K562 treated with DMSO at 1 percent for 4 hours (cell line): ENCODE measurements around the gene PLEKHA6. TPM values are rescaled to one million over a fixed set of nuclear protein-coding genes. Genes with fewer than 3 reads are reported as not detected.

ENCODE experiments used
- total RNA-seq: library from RNA; unstranded; fragments of 300-600 nt; gene quantifications from 2 replicates; pipeline ENCODE4 v1.2.3, GENCODE V29; 2022; ENCODE audit not compliant: insufficient read depth

PLEKHA6 gene, protein sequence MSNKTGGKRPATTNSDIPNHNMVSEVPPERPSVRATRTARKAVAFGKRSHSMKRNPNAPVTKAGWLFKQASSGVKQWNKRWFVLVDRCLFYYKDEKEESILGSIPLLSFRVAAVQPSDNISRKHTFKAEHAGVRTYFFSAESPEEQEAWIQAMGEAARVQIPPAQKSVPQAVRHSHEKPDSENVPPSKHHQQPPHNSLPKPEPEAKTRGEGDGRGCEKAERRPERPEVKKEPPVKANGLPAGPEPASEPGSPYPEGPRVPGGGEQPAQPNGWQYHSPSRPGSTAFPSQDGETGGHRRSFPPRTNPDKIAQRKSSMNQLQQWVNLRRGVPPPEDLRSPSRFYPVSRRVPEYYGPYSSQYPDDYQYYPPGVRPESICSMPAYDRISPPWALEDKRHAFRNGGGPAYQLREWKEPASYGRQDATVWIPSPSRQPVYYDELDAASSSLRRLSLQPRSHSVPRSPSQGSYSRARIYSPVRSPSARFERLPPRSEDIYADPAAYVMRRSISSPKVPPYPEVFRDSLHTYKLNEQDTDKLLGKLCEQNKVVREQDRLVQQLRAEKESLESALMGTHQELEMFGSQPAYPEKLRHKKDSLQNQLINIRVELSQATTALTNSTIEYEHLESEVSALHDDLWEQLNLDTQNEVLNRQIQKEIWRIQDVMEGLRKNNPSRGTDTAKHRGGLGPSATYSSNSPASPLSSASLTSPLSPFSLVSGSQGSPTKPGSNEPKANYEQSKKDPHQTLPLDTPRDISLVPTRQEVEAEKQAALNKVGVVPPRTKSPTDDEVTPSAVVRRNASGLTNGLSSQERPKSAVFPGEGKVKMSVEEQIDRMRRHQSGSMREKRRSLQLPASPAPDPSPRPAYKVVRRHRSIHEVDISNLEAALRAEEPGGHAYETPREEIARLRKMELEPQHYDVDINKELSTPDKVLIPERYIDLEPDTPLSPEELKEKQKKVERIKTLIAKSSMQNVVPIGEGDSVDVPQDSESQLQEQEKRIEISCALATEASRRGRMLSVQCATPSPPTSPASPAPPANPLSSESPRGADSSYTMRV
- total RNA-seq: 0.27 and 0.37 TPM in 2 replicates

DNA sequence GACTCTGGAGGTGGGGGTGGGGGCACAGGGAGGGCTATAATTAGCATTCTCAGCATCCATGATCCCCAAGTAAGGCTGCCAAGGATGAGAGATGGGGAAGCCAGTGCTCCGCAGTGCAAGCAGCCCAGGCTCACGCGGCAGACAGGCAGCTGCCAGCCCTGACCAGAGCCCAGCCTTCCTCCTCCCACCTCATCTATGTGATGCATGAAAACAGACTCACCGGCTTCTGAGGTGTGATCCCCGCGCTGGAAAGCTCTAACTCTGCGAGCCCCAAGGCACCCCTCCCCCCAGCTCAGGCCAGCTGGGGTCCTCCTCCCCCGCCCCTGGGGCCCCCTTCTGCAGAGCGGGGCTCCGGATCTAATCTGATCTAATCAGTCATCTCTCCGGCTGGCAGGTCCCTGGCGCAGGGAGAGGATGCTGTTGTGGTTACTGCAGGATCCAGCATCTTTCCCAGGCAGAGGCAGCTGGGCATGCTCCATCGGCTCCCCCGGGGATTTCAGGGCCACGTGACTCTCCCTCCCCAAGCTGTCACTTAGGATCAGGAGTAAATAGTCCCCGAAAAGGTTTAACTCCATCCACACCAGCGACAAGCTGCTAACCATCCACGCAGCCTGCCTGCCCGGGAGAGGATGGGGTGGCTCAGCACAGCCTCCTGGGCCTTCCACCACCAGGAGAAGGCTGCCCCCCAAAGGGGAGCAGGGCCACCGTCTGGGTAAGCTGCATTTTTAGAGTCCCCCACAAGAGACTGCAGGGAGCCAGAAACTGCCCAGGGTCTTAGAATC, at the start of gene PLEKHA6:
PLEKHA6 (minus strand) TSS at position 456 of the 782 bp plus-strand sequence. CDS start 86,202 bp downstream, outside the sequence.

DNA sequence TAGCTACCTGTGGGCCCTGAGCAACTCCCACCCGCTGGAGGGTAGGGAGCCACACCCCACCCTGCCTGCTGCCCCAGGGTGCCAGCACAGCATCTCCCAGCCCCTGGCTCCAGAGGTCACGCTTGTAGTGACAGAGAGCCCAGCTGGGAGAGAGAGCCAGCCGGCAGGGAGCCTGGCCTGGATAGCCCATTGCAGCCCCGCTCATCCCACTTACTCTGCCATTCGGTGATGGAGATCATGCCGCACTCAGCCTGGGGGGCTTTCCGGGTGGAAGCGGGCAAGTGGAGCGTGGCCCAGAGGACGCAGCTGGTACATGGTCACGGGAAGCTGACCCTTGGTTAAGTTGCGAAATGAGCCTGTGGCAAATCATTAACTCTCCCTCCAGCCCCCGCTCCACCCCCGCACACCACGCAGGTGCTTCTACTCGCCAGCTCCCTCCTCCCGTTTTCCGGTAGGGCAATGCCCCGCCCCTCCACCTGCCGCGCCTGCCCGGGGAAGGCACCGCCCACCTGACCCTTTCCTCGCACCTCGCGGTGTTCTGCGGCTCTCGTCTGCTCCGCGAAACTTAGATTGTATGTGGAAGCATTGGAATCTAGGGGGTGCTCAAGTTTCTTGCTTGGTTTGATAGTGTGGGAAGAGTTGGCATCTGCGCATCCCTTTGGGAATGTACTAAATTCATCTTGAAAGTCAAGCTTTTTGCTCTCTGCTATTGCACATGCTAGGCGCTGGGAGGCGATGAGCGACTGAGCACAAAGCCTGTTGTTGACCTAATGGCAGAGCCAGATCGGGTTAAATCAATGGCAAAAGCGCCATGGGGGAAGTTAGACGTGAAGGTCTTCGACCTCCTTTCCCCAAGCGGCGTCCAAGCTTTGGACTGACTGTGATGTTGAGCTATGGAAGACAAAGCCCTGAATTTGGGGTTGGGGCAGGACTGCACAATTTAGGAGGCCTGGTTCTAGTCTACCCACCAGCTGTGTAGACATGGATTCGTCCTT, 145.8 kb downstream of the PLEKHA6 start, which contains the start of gene GOLT1A:
GOLT1A (minus strand) TSS at position 321 of the 995 bp plus-strand sequence; CDS start at position 239, 82 bp downstream.

DNA sequence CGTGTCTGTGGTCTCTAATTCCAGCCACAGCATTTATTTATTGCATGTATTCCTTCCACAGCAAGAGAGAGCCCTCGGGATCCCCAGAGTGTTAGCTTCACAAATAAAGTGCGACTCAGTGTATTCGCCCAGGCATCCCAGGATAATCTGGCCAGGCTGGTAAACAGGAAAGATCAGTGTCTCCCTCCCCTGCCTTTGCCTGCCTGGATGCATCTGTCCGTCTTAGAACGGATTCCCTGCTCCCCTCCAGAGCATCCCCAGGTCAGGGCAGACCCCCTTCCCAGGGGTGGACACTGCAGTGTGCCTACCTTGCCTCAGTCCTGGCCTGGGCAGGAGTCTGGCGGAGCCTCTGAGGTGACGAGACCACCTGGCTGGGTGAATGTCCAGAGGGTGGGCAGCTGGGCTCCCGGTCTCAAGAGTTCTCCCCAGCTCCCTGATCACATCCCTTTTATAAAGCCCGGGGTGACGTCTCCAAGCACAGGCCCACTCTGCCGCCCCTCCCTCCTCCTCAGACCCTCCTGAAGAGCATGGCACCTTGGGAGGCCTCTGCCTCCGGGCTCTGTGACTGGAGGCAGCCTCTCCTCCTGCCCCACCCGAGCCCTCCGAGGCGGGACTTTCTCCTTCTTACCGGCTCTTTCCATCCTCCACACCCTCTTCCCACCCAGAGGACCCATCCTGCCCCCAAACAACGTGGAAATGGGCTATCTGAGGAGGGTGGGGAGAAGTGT, 163.5 kb downstream of the PLEKHA6 start, which contains the start of gene KISS1:
KISS1 (minus strand) TSS at position 424 of the 728 bp plus-strand sequence. CDS start 3,615 bp downstream, outside the sequence.

Other genes starting within 250 kb of the PLEKHA6 start
- not detected in 2 replicates for gene ETNK2, start 207.9 kb downstream of the PLEKHA6 start, total RNA-seq
- gene REN, start 193.6 kb downstream of the PLEKHA6 start, total RNA-seq: 0.80 TPM in 1 of 2 replicates, not detected in the other
- gene KISS1, start 163.4 kb downstream of the PLEKHA6 start, total RNA-seq: not detected in 2 replicates
- gene GOLT1A, start 145.9 kb downstream of the PLEKHA6 start, total RNA-seq: not detected in 2 replicates
- gene PPP1R15B, start 51.9 kb upstream of the PLEKHA6 start, total RNA-seq: 27.0 and 36.1 TPM in 2 replicates
- 1.1 and 1.6 TPM in 2 replicates for gene PIK3C2B, start 134.9 kb upstream of the PLEKHA6 start, total RNA-seq
- gene MDM4, start 156.5 kb upstream of the PLEKHA6 start, total RNA-seq: 2.9 and 7.8 TPM in 2 replicates